ENCODE measurements around the gene PRKCQ.
A peak's percentile ranks its signal among the peaks of the same experiment; 100 is the strongest.

Gene PRKCQ

GRCh38 chr10:6499974-6500373, 80.1 kb downstream of the PRKCQ start:
- Histone ChIP-seq H3K27me3 (ENCODE audit: control insufficient read depth in 1 of 2, insufficient read depth in 2 of 2, low read length in 2 of 2) (no peaks in the 10 kb centered on the region), H3K4me1 (ENCODE audit: control insufficient read depth in 1 of 2, insufficient read depth in 2 of 2, low read length in 2 of 2) (no peaks in the 10 kb centered on the region), H3K27ac (ENCODE audit: low read depth, low read length) (no peak overlapping the region), H3K9me3 (ENCODE audit: control insufficient read depth in 1 of 2, low read length in 2 of 2) (no peaks in the 10 kb centered on the region), H3K9ac (ENCODE audit: low read depth in 1 of 2, low read length in 2 of 2) (no peak overlapping the region), H3K4me3 (ENCODE audit: low read depth in 1 of 2, low read length in 2 of 2) (no peak overlapping the region), H3K36me3 (ENCODE audit: control insufficient read depth in 1 of 2, insufficient read depth in 2 of 2, low read length in 2 of 2) (no peaks in the 10 kb centered on the region)

GRCh38 chr10:6498771-6499170, 81.3 kb downstream of the PRKCQ start:
- H3K27ac ChIP-seq (ENCODE audit: low read depth, low read length): no peak overlapping the region
- no peaks in the 10 kb centered on the region for H3K27me3 ChIP-seq (ENCODE audit: control insufficient read depth in 1 of 2, insufficient read depth in 2 of 2, low read length in 2 of 2)
- no peaks in the 10 kb centered on the region for H3K36me3 ChIP-seq (ENCODE audit: control insufficient read depth in 1 of 2, insufficient read depth in 2 of 2, low read length in 2 of 2)
- no peak overlapping the region for H3K9ac ChIP-seq (ENCODE audit: low read depth in 1 of 2, low read length in 2 of 2)
- H3K4me3 ChIP-seq (ENCODE audit: low read depth in 1 of 2, low read length in 2 of 2): no peak overlapping the region
- H3K4me1 ChIP-seq (ENCODE audit: control insufficient read depth in 1 of 2, insufficient read depth in 2 of 2, low read length in 2 of 2): no peaks in the 10 kb centered on the region
- no peaks in the 10 kb centered on the region for H3K9me3 ChIP-seq (ENCODE audit: control insufficient read depth in 1 of 2, low read length in 2 of 2)

- H3K36me3 ChIP-seq (ENCODE audit: control insufficient read depth in 1 of 2, insufficient read depth in 2 of 2, low read length in 2 of 2): no peaks in the 10 kb centered on the region
Measured at GRCh38 chr10:6497620-6498019, 82.5 kb downstream of the PRKCQ start.

GRCh38 chr10:6494936-6495592, 85.0 kb downstream of the PRKCQ start:
- no peaks in the 10 kb centered on the region for H3K27me3 ChIP-seq (ENCODE audit: control insufficient read depth in 1 of 2, insufficient read depth in 2 of 2, low read length in 2 of 2)
- H3K4me3 ChIP-seq (ENCODE audit: low read depth in 1 of 2, low read length in 2 of 2): peak overlapping the region in 1 of 2 donors; percentile 23
- no peak overlapping the region for H3K9ac ChIP-seq (ENCODE audit: low read depth in 1 of 2, low read length in 2 of 2)
- H3K27ac ChIP-seq (ENCODE audit: low read depth, low read length): no peak overlapping the region
- no peaks in the 10 kb centered on the region for H3K9me3 ChIP-seq (ENCODE audit: control insufficient read depth in 1 of 2, low read length in 2 of 2)
- H3K36me3 ChIP-seq (ENCODE audit: control insufficient read depth in 1 of 2, insufficient read depth in 2 of 2, low read length in 2 of 2): no peaks in the 10 kb centered on the region
- H3K4me1 ChIP-seq (ENCODE audit: control insufficient read depth in 1 of 2, insufficient read depth in 2 of 2, low read length in 2 of 2): no peaks in the 10 kb centered on the region

More at GRCh38 chr10:6497620-6498019, 82.5 kb downstream of the PRKCQ start:
- no peaks in the 10 kb centered on the region for H3K27me3 ChIP-seq (ENCODE audit: control insufficient read depth in 1 of 2, insufficient read depth in 2 of 2, low read length in 2 of 2)
- H3K9ac ChIP-seq (ENCODE audit: low read depth in 1 of 2, low read length in 2 of 2): no peak overlapping the region
- no peaks in the 10 kb centered on the region for H3K4me1 ChIP-seq (ENCODE audit: control insufficient read depth in 1 of 2, insufficient read depth in 2 of 2, low read length in 2 of 2)
- no peak overlapping the region for H3K27ac ChIP-seq (ENCODE audit: low read depth, low read length)
- H3K9me3 ChIP-seq (ENCODE audit: control insufficient read depth in 1 of 2, low read length in 2 of 2): no peaks in the 10 kb centered on the region
- no peak overlapping the region for H3K4me3 ChIP-seq (ENCODE audit: low read depth in 1 of 2, low read length in 2 of 2)

GRCh38 chr10:6494442-6494819, 85.6 kb downstream of the PRKCQ start:
- Histone ChIP-seq H3K4me3 (ENCODE audit: low read depth in 1 of 2, low read length in 2 of 2) (no peak overlapping the region), H3K27me3 (ENCODE audit: control insufficient read depth in 1 of 2, insufficient read depth in 2 of 2, low read length in 2 of 2) (no peaks in the 10 kb centered on the region), H3K4me1 (ENCODE audit: control insufficient read depth in 1 of 2, insufficient read depth in 2 of 2, low read length in 2 of 2) (no peaks in the 10 kb centered on the region), H3K27ac (ENCODE audit: low read depth, low read length) (no peak overlapping the region), H3K9ac (ENCODE audit: low read depth in 1 of 2, low read length in 2 of 2) (no peak overlapping the region), H3K36me3 (ENCODE audit: control insufficient read depth in 1 of 2, insufficient read depth in 2 of 2, low read length in 2 of 2) (no peaks in the 10 kb centered on the region), H3K9me3 (ENCODE audit: control insufficient read depth in 1 of 2, low read length in 2 of 2) (no peaks in the 10 kb centered on the region)

- no peaks in the 10 kb centered on the region for H3K36me3 ChIP-seq (ENCODE audit: control insufficient read depth in 1 of 2, insufficient read depth in 2 of 2, low read length in 2 of 2)
- no peaks in the 10 kb centered on the region for H3K27me3 ChIP-seq (ENCODE audit: control insufficient read depth in 1 of 2, insufficient read depth in 2 of 2, low read length in 2 of 2)
- H3K9ac ChIP-seq (ENCODE audit: low read depth in 1 of 2, low read length in 2 of 2): no peak overlapping the region
- no peak overlapping the region for H3K4me3 ChIP-seq (ENCODE audit: low read depth in 1 of 2, low read length in 2 of 2)
- no peaks in the 10 kb centered on the region for H3K4me1 ChIP-seq (ENCODE audit: control insufficient read depth in 1 of 2, insufficient read depth in 2 of 2, low read length in 2 of 2)
- no peak overlapping the region for H3K27ac ChIP-seq (ENCODE audit: low read depth, low read length)
- no peaks in the 10 kb centered on the region for H3K9me3 ChIP-seq (ENCODE audit: control insufficient read depth in 1 of 2, low read length in 2 of 2)
Measured at GRCh38 chr10:6493521-6494441, 86.3 kb downstream of the PRKCQ start.

- H3K4me1 ChIP-seq (ENCODE audit: control insufficient read depth in 1 of 2, insufficient read depth in 2 of 2, low read length in 2 of 2): no peaks in the 10 kb centered on the region
- no peaks in the 10 kb centered on the region for H3K36me3 ChIP-seq (ENCODE audit: control insufficient read depth in 1 of 2, insufficient read depth in 2 of 2, low read length in 2 of 2)
- no peaks in the 10 kb centered on the region for H3K9me3 ChIP-seq (ENCODE audit: control insufficient read depth in 1 of 2, low read length in 2 of 2)
- H3K27me3 ChIP-seq (ENCODE audit: control insufficient read depth in 1 of 2, insufficient read depth in 2 of 2, low read length in 2 of 2): no peaks in the 10 kb centered on the region
- no peak overlapping the region for H3K27ac ChIP-seq (ENCODE audit: low read depth, low read length)
- H3K4me3 ChIP-seq (ENCODE audit: low read depth in 1 of 2, low read length in 2 of 2): no peak overlapping the region
- H3K9ac ChIP-seq (ENCODE audit: low read depth in 1 of 2, low read length in 2 of 2): no peak overlapping the region
Measured at GRCh38 chr10:6492896-6493295, 87.2 kb downstream of the PRKCQ start.

GRCh38 chr10:6491841-6492609, 88.1 kb downstream of the PRKCQ start:
- Histone ChIP-seq H3K4me3 (ENCODE audit: low read depth in 1 of 2, low read length in 2 of 2) (no peak overlapping the region), H3K27me3 (ENCODE audit: control insufficient read depth in 1 of 2, insufficient read depth in 2 of 2, low read length in 2 of 2) (no peaks in the 10 kb centered on the region), H3K27ac (ENCODE audit: low read depth, low read length) (no peak overlapping the region), H3K9me3 (ENCODE audit: control insufficient read depth in 1 of 2, low read length in 2 of 2) (no peaks in the 10 kb centered on the region), H3K9ac (ENCODE audit: low read depth in 1 of 2, low read length in 2 of 2) (no peak overlapping the region), H3K36me3 (ENCODE audit: control insufficient read depth in 1 of 2, insufficient read depth in 2 of 2, low read length in 2 of 2) (no peaks in the 10 kb centered on the region), H3K4me1 (ENCODE audit: control insufficient read depth in 1 of 2, insufficient read depth in 2 of 2, low read length in 2 of 2) (no peaks in the 10 kb centered on the region)

- no peaks in the 10 kb centered on the region for H3K4me1 ChIP-seq (ENCODE audit: control insufficient read depth in 1 of 2, insufficient read depth in 2 of 2, low read length in 2 of 2)
- H3K9ac ChIP-seq (ENCODE audit: low read depth in 1 of 2, low read length in 2 of 2): no peak overlapping the region
- H3K27ac ChIP-seq (ENCODE audit: low read depth, low read length): no peak overlapping the region
- H3K9me3 ChIP-seq (ENCODE audit: control insufficient read depth in 1 of 2, low read length in 2 of 2): no peaks in the 10 kb centered on the region
- H3K27me3 ChIP-seq (ENCODE audit: control insufficient read depth in 1 of 2, insufficient read depth in 2 of 2, low read length in 2 of 2): no peaks in the 10 kb centered on the region
- H3K36me3 ChIP-seq (ENCODE audit: control insufficient read depth in 1 of 2, insufficient read depth in 2 of 2, low read length in 2 of 2): peaks cover 0 to under 1% of the 10 kb centered on the region in 2 donors
- H3K4me3 ChIP-seq (ENCODE audit: low read depth in 1 of 2, low read length in 2 of 2): no peak overlapping the region
Measured at GRCh38 chr10:6490614-6491013, 89.5 kb downstream of the PRKCQ start.

- no peak overlapping the region for H3K27ac ChIP-seq (ENCODE audit: low read depth, low read length)
- no peaks in the 10 kb centered on the region for H3K27me3 ChIP-seq (ENCODE audit: control insufficient read depth in 1 of 2, insufficient read depth in 2 of 2, low read length in 2 of 2)
- no peaks in the 10 kb centered on the region for H3K9me3 ChIP-seq (ENCODE audit: control insufficient read depth in 1 of 2, low read length in 2 of 2)
- H3K36me3 ChIP-seq (ENCODE audit: control insufficient read depth in 1 of 2, insufficient read depth in 2 of 2, low read length in 2 of 2): peaks cover 0 to 3% of the 10 kb centered on the region in 2 donors
- H3K4me1 ChIP-seq (ENCODE audit: control insufficient read depth in 1 of 2, insufficient read depth in 2 of 2, low read length in 2 of 2): no peaks in the 10 kb centered on the region
- no peak overlapping the region for H3K4me3 ChIP-seq (ENCODE audit: low read depth in 1 of 2, low read length in 2 of 2)
- H3K9ac ChIP-seq (ENCODE audit: low read depth in 1 of 2, low read length in 2 of 2): no peak overlapping the region
Measured at GRCh38 chr10:6487920-6488319, 92.2 kb downstream of the PRKCQ start.
